GM10266 (cell line): Measurements from ENCODE around the gene THUMPD3.

ENCODE experiments used
- DNase-seq: peaks from one replicate; pipeline ENCODE4 v3.0.0; 2012; ENCODE audit errors: extremely low spot score
- CTCF ChIP-seq: IDR thresholded peaks from 2 replicates; pipeline ENCODE4 v1.5.1; 2012; ENCODE audit warnings: mild to moderate bottlenecking, low read depth; ENCODE audit not compliant: control insufficient read depth, insufficient read depth; ENCODE audit errors: missing control alignments

THUMPD3 gene

DNA sequence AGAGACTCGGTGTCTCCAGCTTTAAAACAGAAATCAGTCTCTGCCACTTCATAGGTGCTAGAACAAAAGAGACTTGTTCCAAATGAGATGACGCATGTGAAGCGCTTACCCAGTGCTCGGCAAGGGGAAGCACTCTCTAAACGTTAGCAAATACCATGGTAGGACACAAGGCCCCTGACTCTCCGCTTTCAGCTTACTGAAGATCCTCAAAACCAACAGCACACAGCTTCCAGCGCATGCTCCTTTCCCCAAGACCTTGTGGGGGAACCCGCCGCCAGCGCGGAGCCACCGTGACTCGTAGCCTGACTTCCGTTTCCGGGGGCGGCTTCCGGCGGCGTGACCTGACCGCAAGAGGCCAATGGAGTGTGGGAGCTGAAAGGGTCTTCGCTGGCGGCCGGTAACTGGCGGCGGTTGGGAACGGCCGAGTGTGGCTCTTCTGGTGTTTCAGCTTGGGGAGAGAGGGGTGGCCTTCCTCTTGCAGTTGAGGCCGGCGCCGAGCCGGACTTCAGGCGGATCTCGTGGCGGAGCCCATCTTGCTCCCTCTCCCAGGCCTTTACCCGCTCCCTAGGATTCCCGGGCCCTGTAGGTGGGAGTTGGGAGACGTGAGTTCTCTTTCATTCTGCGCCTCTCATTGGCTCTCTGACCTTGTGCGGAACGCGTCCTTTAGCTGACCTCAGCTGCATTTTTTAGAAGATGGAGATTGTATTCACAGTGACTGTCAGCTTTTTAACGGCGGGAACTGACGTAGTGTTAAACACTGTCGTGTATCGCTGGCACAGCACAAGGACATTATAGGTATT lies at the start of gene THUMPD3:
Gene THUMPD3 (plus strand): TSS at position 324 of the 800 bp plus-strand sequence. CDS start 2,015 bp downstream, outside the sequence.
- DNase-seq, result peak; percentile 81
- TF ChIP-seq CTCF, result no peak

DNA sequence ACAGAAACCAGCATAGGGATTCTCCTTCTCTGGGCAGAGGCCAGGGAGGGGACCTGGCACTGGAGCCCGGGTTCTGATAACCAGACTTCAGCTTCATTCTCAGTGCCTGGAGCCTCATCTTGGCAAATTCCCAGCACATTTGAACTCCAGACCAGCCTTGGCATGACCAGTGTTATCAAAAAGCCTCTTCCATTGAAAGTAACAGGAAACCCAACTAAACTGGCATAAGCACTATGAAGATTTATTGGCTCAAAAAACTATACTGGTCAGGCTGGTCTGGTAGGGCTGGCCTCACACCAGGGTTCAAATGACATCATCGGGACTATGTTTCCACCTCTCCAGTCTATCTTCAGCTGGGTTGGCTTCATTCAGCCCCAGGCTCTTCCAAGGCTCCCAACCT lies 48.1 kb upstream of the THUMPD3 start:
- no peak for DNase-seq
- TF ChIP-seq CTCF, result no peak

DNA sequence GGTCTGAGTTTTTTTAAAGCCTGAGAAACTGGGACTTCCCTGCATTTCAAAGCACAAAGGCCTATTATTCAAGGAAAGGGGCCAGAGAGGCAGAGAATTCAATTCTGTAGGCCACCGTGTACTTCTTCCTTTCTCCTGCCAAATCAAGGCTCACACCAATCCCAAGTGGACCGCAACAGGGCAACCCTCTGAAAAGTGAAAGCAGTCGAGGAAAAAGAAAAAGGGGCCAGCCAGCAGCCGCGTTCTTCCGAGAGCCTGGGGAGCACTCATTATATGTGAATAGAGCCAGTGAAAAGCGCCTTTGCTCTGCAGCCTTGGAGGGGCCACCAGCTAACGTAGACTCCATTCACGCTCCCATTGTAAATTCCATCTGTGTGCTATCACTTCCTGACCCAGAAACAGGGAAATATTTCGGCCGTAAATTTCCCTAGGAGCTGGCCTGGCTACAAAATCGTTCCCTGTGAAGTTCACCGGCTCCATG lies 45.9 kb upstream of the THUMPD3 start:
- TF ChIP-seq CTCF, result no peak
- DNase-seq, result no peak

GRCh38 chr3:9322780-9323179 lies 40.1 kb upstream of the THUMPD3 start:
- no peak for DNase-seq
- no peak for TF ChIP-seq CTCF

- TF ChIP-seq CTCF, result no peak
- DNase-seq, result no peak
These were observed 37.9 kb upstream of the THUMPD3 start for GRCh38 chr3:9324944-9325343.

DNA sequence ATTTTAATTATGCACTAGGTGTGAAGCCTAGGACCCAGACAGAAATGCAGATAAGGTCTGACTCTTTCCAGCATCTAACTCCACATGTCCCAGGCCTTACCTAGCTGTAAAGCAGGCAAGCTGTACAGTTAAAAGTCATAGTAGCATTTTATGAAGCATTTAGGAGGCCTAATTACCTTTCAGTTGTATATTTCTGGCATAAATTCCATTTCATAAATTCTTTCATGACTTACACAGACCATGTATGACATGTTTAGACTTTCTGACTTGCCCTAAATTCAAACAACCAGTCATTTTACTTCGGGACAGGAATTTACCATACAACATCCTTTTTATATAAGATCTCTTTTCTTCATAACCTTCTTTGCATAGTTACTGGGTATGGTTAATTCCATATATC lies 35.3 kb upstream of the THUMPD3 start:
- DNase-seq, result no peak
- TF ChIP-seq CTCF, result no peak

GRCh38 chr3:9330166-9330703 lies 32.6 kb upstream of the THUMPD3 start:
- DNase-seq, result no peak
- TF ChIP-seq CTCF, result no peak
